BJ (cell line): ENCODE measurements around the gene MTFP1. TPM values are rescaled to one million over a fixed set of nuclear protein-coding genes. Genes with fewer than 3 reads are reported as not detected.
"Not testable (repeated sequence)": the region's sequence is repeated elsewhere in the genome, so short reads cannot be mapped to it uniquely, and the experiment has no call there.

ENCODE experiments used
- CTCF ChIA-PET: fragments of 350-600 bp; formaldehyde crosslinking; extraction: SDS; loops from one replicate; lab custom pipeline; 2021; ENCODE audit warnings: antibody characterized with exemption, inconsistent platforms; lab: Yijun Ruan, JAX
- POLR2A ChIA-PET: fragments of 300-600 bp; sonication (Branson Sonifier 250); formaldehyde crosslinking; extraction: SDS; loops from one replicate; lab custom pipeline; 2021; ENCODE audit warnings: antibody characterized with exemption; lab: Charles Lee
- DNase-seq: peaks from one replicate; pipeline ENCODE4 v3.0.0-alpha.2; 2011; ENCODE audit warnings: low read depth
- H3K27me3 ChIP-seq: 2 replicates; pipeline ENCODE4 v1.6.0; 2011; ENCODE audit warnings: low read length; ENCODE audit not compliant: control insufficient read depth, insufficient read depth
- H3K36me3 ChIP-seq: 2 replicates; pipeline ENCODE4 v1.5.1; 2011; ENCODE audit warnings: low read length; ENCODE audit not compliant: control insufficient read depth, insufficient read depth
- H3K4me3 ChIP-seq: 2 replicates; pipeline ENCODE4 v1.5.1; 2011; ENCODE audit warnings: low read depth, mild to moderate bottlenecking, control low read depth, low read length
- CTCF ChIP-seq: IDR thresholded peaks from 2 replicates; pipeline ENCODE4 v1.5.1; 2011; ENCODE audit warnings: low read depth, mild to moderate bottlenecking, control low read depth, inconsistent platforms, low read length, moderate library complexity; ENCODE audit not compliant: insufficient read depth
- polyA plus RNA-seq: library from polyadenylated mRNA; depleted of rRNA; stranded (reverse); fragments of >200 nt; gene quantifications from 2 replicates; pipeline ENCODE4 v1.2.3, GENCODE V29; 2011

MTFP1 gene
- polyA plus RNA-seq, 1 experiment = 8.3 TPM

DNA sequence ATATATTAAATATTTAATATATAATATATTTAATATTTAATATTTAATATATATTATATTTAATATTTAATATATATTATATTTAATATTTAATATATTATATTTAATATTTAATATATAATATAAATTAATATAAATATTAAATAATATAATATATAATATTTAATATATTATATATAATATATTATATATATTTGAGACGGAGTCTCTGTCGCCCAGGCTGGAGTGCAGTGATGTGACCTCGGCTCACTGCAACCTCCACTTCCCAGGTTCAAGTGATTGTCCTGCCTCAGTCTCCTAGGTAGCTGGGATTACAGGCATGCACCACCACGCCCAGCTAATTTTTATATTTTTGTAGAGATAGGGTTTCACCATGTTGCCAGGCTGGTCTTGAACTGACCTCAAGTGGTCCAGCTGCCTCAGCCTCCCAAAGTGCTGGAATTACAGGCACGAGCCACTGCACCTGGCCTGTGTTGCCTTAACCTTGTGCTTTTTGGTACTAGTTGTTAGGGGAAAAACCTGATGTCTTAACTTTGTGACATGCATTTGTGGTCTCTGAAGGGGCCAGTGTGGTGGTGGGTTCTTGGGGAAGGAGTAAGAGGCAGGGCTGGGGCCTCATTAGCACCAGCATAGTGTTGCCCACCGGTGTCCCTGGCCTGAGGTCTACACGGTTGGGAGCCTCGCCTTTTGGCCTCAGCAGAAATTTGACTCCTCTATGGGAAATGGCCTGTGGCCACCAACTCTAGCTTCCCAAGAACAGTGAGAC, 29.7 kb downstream of the MTFP1 start:
- no peak for DNase-seq
- H3K4me3 ChIP-seq = no peak overlapping the region
- CTCF ChIA-PET = no interaction called here
- H3K27me3 ChIP-seq = peaks cover 1% of the 10 kb centered on the region; the same call in 1 of the 2 replicates
- H3K36me3 ChIP-seq = no peaks in the 10 kb centered on the region
- POLR2A ChIA-PET = no interaction called here
- no peak for TF ChIP-seq CTCF

GRCh38 chr22:30457981-30458380, 32.4 kb downstream of the MTFP1 start:
- POLR2A ChIA-PET = no interaction called here
- Histone ChIP-seq H3K4me3 (no peak overlapping the region), H3K36me3 (no peaks in the 10 kb centered on the region), H3K27me3 (no peaks in the 10 kb centered on the region; the same call in 1 of the 2 replicates)
- no peak for DNase-seq
- CTCF ChIA-PET = interaction anchor here (1.2 kb wide), 2 partner anchors 24 to 28 kb away, joined by 3 to 4 read pairs; no protein-coding TSS in a partner anchor
- no peak for TF ChIP-seq CTCF

- CTCF ChIA-PET = interaction anchor here (0.9 to 1.6 kb wide), 4 partner anchors 9 to 27 kb away, joined by 3 to 5 read pairs (median 4); no protein-coding TSS in a partner anchor
- Histone ChIP-seq H3K27me3 (no peaks in the 10 kb centered on the region; the same call in 1 of the 2 replicates), H3K4me3 (no peak overlapping the region), H3K36me3 (no peaks in the 10 kb centered on the region)
- POLR2A ChIA-PET = no interaction called here
- DNase-seq = no peak
- TF ChIP-seq CTCF = no peak
Observed at GRCh38 chr22:30459181-30460052, 33.8 kb downstream of the MTFP1 start.

- H3K4me3 ChIP-seq = no peak overlapping the region
- no peaks in the 10 kb centered on the region; the same call in 1 of the 2 replicates for H3K27me3 ChIP-seq
Observed at GRCh38 chr22:30460147-30460546, 34.6 kb downstream of the MTFP1 start.

GRCh38 chr22:30460555-30460954, 35.0 kb downstream of the MTFP1 start:
- H3K36me3 ChIP-seq, H3K27me3 ChIP-seq, CTCF ChIA-PET, POLR2A ChIA-PET, DNase-seq, H3K4me3 ChIP-seq: not testable (repeated sequence)

More at GRCh38 chr22:30460147-30460546, 34.6 kb downstream of the MTFP1 start:
- DNase-seq = no peak
- no peaks in the 10 kb centered on the region for H3K36me3 ChIP-seq
- CTCF ChIA-PET = interaction anchor here (1.6 kb wide), 1 partner anchor 15 kb away, joined by 5 read pairs; no protein-coding TSS in a partner anchor
- TF ChIP-seq CTCF = no peak
- POLR2A ChIA-PET = no interaction called here
